ENCODE measurements around the gene KCNE2.

The KCNE2 gene

GRCh38 chr21:34363733-34364132 is at the start of gene KCNE2:
Gene KCNE2, plus strand, starts transcription at chr21:34364006. Its CDS starts 6,473 bp downstream, at chr21:34370479.
- TF ChIP-seq CTCF (IDR thresholded peaks at IDR 0.05; ENCODE audit: low read length, missing control alignments), result no peak
- no peak within 1 kb of the TSS for H3K4me3 ChIP-seq (replicated peaks; ENCODE audit: low read depth, low read length)

GRCh38 chr21:34319585-34319984 is 44.2 kb upstream of the KCNE2 start:
- DNase-seq (ENCODE audit: low read depth), result no peak
- TF ChIP-seq CTCF (IDR thresholded peaks at IDR 0.05; ENCODE audit: low read length, missing control alignments), result no peak
- no peak overlapping the region for H3K4me3 ChIP-seq (replicated peaks; ENCODE audit: low read depth, low read length)

More at GRCh38 chr21:34363733-34364132, at the start of gene KCNE2:
- DNase-seq (ENCODE audit: low read depth), result no peak

GRCh38 chr21:34320011-34320410 is 43.8 kb upstream of the KCNE2 start:
- no peak for TF ChIP-seq CTCF (IDR thresholded peaks at IDR 0.05; ENCODE audit: low read length, missing control alignments)
- no peak for DNase-seq (ENCODE audit: low read depth)
- no peak overlapping the region for H3K4me3 ChIP-seq (replicated peaks; ENCODE audit: low read depth, low read length)

GRCh38 chr21:34330055-34330454 is 33.8 kb upstream of the KCNE2 start:
- no peak for DNase-seq (ENCODE audit: low read depth)
- no peak overlapping the region for H3K4me3 ChIP-seq (replicated peaks; ENCODE audit: low read depth, low read length)
- no peak for TF ChIP-seq CTCF (IDR thresholded peaks at IDR 0.05; ENCODE audit: low read length, missing control alignments)

- DNase-seq (ENCODE audit: low read depth), result no peak
- no peak overlapping the region for H3K4me3 ChIP-seq (replicated peaks; ENCODE audit: low read depth, low read length)
- no peak for TF ChIP-seq CTCF (IDR thresholded peaks at IDR 0.05; ENCODE audit: low read length, missing control alignments)
Observed at GRCh38 chr21:34331726-34332125, 32.1 kb upstream of the KCNE2 start.

- TF ChIP-seq CTCF (IDR thresholded peaks at IDR 0.05; ENCODE audit: low read length, missing control alignments), result no peak
- no peak for DNase-seq (ENCODE audit: low read depth)
- H3K4me3 ChIP-seq (replicated peaks; ENCODE audit: low read depth, low read length), result no peak overlapping the region
Observed at GRCh38 chr21:34332347-34332746, 31.5 kb upstream of the KCNE2 start.

- TF ChIP-seq CTCF (IDR thresholded peaks at IDR 0.05; ENCODE audit: low read length, missing control alignments), result no peak
- no peak overlapping the region for H3K4me3 ChIP-seq (replicated peaks; ENCODE audit: low read depth, low read length)
- peak; percentile 11 for DNase-seq (ENCODE audit: low read depth)
Observed at GRCh38 chr21:34333121-34333739, 30.6 kb upstream of the KCNE2 start.
